GM23338 (cell line): ENCODE data around the gene RAB27B. TPM values are rescaled to one million over a fixed set of nuclear protein-coding genes. Genes with fewer than 3 reads are reported as not detected.

Experiments
- ATAC-seq: fragments of 200-7000 bp; cut with Tn5 transposase; 3 replicates; pipeline ENCODE4 v1.9.1; 2020
- DNase-seq: peaks from one replicate; pipeline ENCODE4 v3.0.0-alpha.2; 2015; ENCODE audit warnings: low spot score
- H2AFZ ChIP-seq: fragments of 200-600 bp; sonication (generic); 2 replicates; pipeline ENCODE4 v1.8.0; 2016; ENCODE audit warnings: antibody characterized with exemption, mild to moderate bottlenecking, moderate library complexity
- H3F3A ChIP-seq: fragments of 200-600 bp; sonication (generic); replicated peaks from 2 replicates; pipeline ENCODE4 v1.8.0; 2017; ENCODE audit warnings: antibody characterized with exemption, mixed run types, low read depth
- H3K27ac ChIP-seq: fragments of 200-600 bp; sonication (generic); 2 replicates; pipeline ENCODE4 v1.6.1; 2016; ENCODE audit warnings: low read depth
- H3K27me3 ChIP-seq: fragments of 200-600 bp; sonication (generic); 2 replicates; pipeline ENCODE4 v1.8.0; 2016; ENCODE audit warnings: mild to moderate bottlenecking, mixed run types, moderate library complexity; ENCODE audit not compliant: insufficient read depth
- H3K36me3 ChIP-seq: fragments of 200-600 bp; sonication (generic); 2 replicates; pipeline ENCODE4 v1.8.0; 2016; ENCODE audit warnings: mild to moderate bottlenecking; ENCODE audit not compliant: insufficient read depth
- H3K4me1 ChIP-seq: fragments of 200-600 bp; sonication (generic); 2 replicates; pipeline ENCODE4 v1.8.0; 2016; ENCODE audit warnings: mild to moderate bottlenecking, moderate library complexity; ENCODE audit not compliant: insufficient read depth
- H3K4me2 ChIP-seq: fragments of 200-600 bp; sonication (generic); 2 replicates; pipeline ENCODE4 v1.7.1; 2017; ENCODE audit warnings: mixed run types
- H3K4me3 ChIP-seq: fragments of 200-600 bp; sonication (generic); 2 replicates; pipeline ENCODE4 v1.6.1; 2016; ENCODE audit warnings: mixed run types
- H3K79me2 ChIP-seq: fragments of 200-600 bp; sonication (generic); replicated peaks from 2 replicates; pipeline ENCODE4 v1.8.0; 2017; ENCODE audit warnings: mild to moderate bottlenecking; ENCODE audit not compliant: insufficient read depth
- H3K9me2 ChIP-seq: fragments of 200-600 bp; sonication (generic); 2 replicates; pipeline ENCODE4 v1.8.0; 2017; ENCODE audit not compliant: insufficient read depth
- H4K20me1 ChIP-seq: fragments of 200-600 bp; sonication (generic); replicated peaks from 2 replicates; pipeline ENCODE4 v1.8.0; 2017; ENCODE audit warnings: mild to moderate bottlenecking; ENCODE audit not compliant: insufficient read depth
- H3K27ac Mint-ChIP-seq: 2 replicates; pipeline ENCODE4 v1.8.0; 2020; ENCODE audit warnings: inconsistent platforms, mild to moderate bottlenecking, moderate library complexity, mixed read lengths
- H3K27me3 Mint-ChIP-seq: 3 replicates; pipeline ENCODE4 v1.8.0; 2022; ENCODE audit warnings: low read depth, mild to moderate bottlenecking, moderate library complexity, mixed read lengths, inconsistent platforms; ENCODE audit not compliant: insufficient read depth, poor library complexity
- H3K36me3 Mint-ChIP-seq: 3 replicates; pipeline ENCODE4 v1.8.0; 2021; ENCODE audit warnings: low read depth, mild to moderate bottlenecking, inconsistent platforms, moderate library complexity, mixed read lengths
- H3K4me1 Mint-ChIP-seq: 3 replicates; pipeline ENCODE4 v1.8.0; 2020; ENCODE audit warnings: mild to moderate bottlenecking, inconsistent platforms, mixed read lengths
- H3K4me3 Mint-ChIP-seq: 3 replicates; pipeline ENCODE4 v1.8.0; 2021; ENCODE audit warnings: moderate library complexity, mild to moderate bottlenecking, inconsistent platforms, mixed read lengths
- H3K9me3 Mint-ChIP-seq: 3 replicates; pipeline ENCODE4 v1.8.0; 2020; ENCODE audit warnings: moderate library complexity, mild to moderate bottlenecking, inconsistent platforms, mixed read lengths
- CREB1 ChIP-seq: fragments of 250-450 bp; sonication (Bioruptor Pico); IDR thresholded peaks from 2 replicates; pipeline ENCODE4 v1.5.0; 2020; ENCODE audit warnings: low read depth, mild to moderate bottlenecking, moderate library complexity
- CTCF ChIP-seq, 2 experiments: fragments of 200-600 bp in 1 of 2; sonication (generic) in 1 of 2; conservative IDR thresholded peaks; 2 replicates each; pipeline versions ENCODE4 v1.5.1 to v1.6.1; 2016 to 2017; ENCODE audit warnings: antibody characterized with exemption in 2 of 2, low read depth in 2 of 2, mild to moderate bottlenecking in 2 of 2, moderate library complexity in 1 of 2
- ETS1 ChIP-seq: IDR thresholded peaks from 2 replicates; pipeline ENCODE4 v1.6.1; 2016; ENCODE audit warnings: antibody characterized with exemption
- EZH2phosphoT487 ChIP-seq: fragments of 200-600 bp; sonication (generic); IDR thresholded peaks from one replicate; pipeline ENCODE4 v1.8.1; 2018; ENCODE audit warnings: antibody characterized with exemption; ENCODE audit not compliant: unreplicated experiment
- JUNB ChIP-seq: IDR thresholded peaks from one replicate; pipeline ENCODE4 v1.6.1; 2016; ENCODE audit warnings: antibody characterized with exemption; ENCODE audit not compliant: unreplicated experiment
- NANOG ChIP-seq: IDR thresholded peaks from 2 replicates; pipeline ENCODE4 v1.6.1; 2016; ENCODE audit warnings: antibody characterized with exemption, borderline replicate concordance
- POLR2AphosphoS5 ChIP-seq: IDR thresholded peaks from 2 replicates; pipeline ENCODE4 v1.6.1; 2016; ENCODE audit warnings: antibody characterized with exemption, low read depth
- STAT1 ChIP-seq: IDR thresholded peaks from one replicate; pipeline ENCODE4 v1.6.1; 2016; ENCODE audit warnings: antibody characterized with exemption; ENCODE audit not compliant: unreplicated experiment
- ZNF114 ChIP-seq: fragments of 250-450 bp; sonication (Bioruptor Pico); IDR thresholded peaks from 2 replicates; pipeline ENCODE4 v1.5.0; 2020; ENCODE audit warnings: mild to moderate bottlenecking, moderate library complexity
- ZNF331 ChIP-seq: fragments of 250-450 bp; sonication (Bioruptor Pico); IDR thresholded peaks from 2 replicates; pipeline ENCODE4 v1.5.0; 2020; ENCODE audit warnings: low read depth, mild to moderate bottlenecking, moderate library complexity
- polyA plus RNA-seq: library from polyadenylated mRNA; unstranded; fragments of >200 nt; fragmentation: Nextera tagmentation; extraction: Ambion mirVana; gene quantifications from 2 replicates; pipeline ENCODE4 v1.2.1, GENCODE V29; 2016
- total RNA-seq: library from RNA; depleted of rRNA; stranded (reverse); fragments of >200 nt; shearing (Covaris generic); gene quantifications from 2 replicates; pipeline ENCODE4 v1.2.3, GENCODE V29; 2014
- TF ChIP-seq, protein P1 (sequence below): IDR thresholded peaks from one replicate; pipeline ENCODE4 v1.6.1; 2018; ENCODE audit warnings: antibody characterized with exemption; ENCODE audit not compliant: unreplicated experiment

Gene RAB27B
- total and polyA plus RNA-seq, 2 experiments from 2014 or later = 0.13 to 0.56 TPM

GRCh38 chr18:54780285-54780861 is 47.9 kb upstream of the RAB27B start:
- no peaks in the 10 kb centered on the region for H3K36me3 ChIP-seq
- H3K36me3 Mint-ChIP-seq = no peaks in the 10 kb centered on the region
- H3K27me3 Mint-ChIP-seq = no peaks in the 10 kb centered on the region
- H3K9me3 Mint-ChIP-seq = no peaks in the 10 kb centered on the region
- no peak overlapping the region for H3K4me2 ChIP-seq
- H3F3A ChIP-seq = no peaks in the 10 kb centered on the region
- 0 out of 2 replicates have a peak, but pooled peaks cover 4% of the 10 kb centered on the region for H3K9me2 ChIP-seq
- DNase-seq (no peak), ATAC-seq (no peak)
- H3K27me3 ChIP-seq = no peaks in the 10 kb centered on the region
- H3K79me2 ChIP-seq = no peaks in the 10 kb centered on the region
- no peaks in the 10 kb centered on the region for H4K20me1 ChIP-seq
- H3K4me3 Mint-ChIP-seq = no peak overlapping the region
- H2AFZ ChIP-seq = no peak overlapping the region
- no peak overlapping the region for H3K27ac Mint-ChIP-seq
- H3K4me1 Mint-ChIP-seq = no peaks in the 10 kb centered on the region
- H3K4me3 ChIP-seq = no peak overlapping the region
- H3K4me1 ChIP-seq = no peaks in the 10 kb centered on the region
- no peak overlapping the region for H3K27ac ChIP-seq
- TF ChIP-seq NANOG = no peak
- TF ChIP-seq CTCF (conservative IDR thresholded peaks at IDR 0.05; ENCODE audit: low read depth in 2 of 2) = no peak
- no peak for TF ChIP-seq CREB1 (CRISPR knock-in tag)
- no peak for TF ChIP-seq ZNF331 (CRISPR knock-in tag)
- TF ChIP-seq JUNB = no peak
- no peak for TF ChIP-seq EZH2phosphoT487
- no peak for TF ChIP-seq ZNF114 (CRISPR knock-in tag)
- TF ChIP-seq, protein P1, sequence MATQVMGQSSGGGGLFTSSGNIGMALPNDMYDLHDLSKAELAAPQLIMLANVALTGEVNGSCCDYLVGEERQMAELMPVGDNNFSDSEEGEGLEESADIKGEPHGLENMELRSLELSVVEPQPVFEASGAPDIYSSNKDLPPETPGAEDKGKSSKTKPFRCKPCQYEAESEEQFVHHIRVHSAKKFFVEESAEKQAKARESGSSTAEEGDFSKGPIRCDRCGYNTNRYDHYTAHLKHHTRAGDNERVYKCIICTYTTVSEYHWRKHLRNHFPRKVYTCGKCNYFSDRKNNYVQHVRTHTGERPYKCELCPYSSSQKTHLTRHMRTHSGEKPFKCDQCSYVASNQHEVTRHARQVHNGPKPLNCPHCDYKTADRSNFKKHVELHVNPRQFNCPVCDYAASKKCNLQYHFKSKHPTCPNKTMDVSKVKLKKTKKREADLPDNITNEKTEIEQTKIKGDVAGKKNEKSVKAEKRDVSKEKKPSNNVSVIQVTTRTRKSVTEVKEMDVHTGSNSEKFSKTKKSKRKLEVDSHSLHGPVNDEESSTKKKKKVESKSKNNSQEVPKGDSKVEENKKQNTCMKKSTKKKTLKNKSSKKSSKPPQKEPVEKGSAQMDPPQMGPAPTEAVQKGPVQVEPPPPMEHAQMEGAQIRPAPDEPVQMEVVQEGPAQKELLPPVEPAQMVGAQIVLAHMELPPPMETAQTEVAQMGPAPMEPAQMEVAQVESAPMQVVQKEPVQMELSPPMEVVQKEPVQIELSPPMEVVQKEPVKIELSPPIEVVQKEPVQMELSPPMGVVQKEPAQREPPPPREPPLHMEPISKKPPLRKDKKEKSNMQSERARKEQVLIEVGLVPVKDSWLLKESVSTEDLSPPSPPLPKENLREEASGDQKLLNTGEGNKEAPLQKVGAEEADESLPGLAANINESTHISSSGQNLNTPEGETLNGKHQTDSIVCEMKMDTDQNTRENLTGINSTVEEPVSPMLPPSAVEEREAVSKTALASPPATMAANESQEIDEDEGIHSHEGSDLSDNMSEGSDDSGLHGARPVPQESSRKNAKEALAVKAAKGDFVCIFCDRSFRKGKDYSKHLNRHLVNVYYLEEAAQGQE = no peak
- TF ChIP-seq STAT1 = no peak

- no peaks in the 10 kb centered on the region for H3F3A ChIP-seq
- no peaks in the 10 kb centered on the region for H3K27me3 Mint-ChIP-seq
- H3K9me2 ChIP-seq = 0 out of 2 replicates have a peak, but pooled peaks cover 4% of the 10 kb centered on the region
- H3K27ac ChIP-seq = no peak overlapping the region
- no peak overlapping the region for H3K4me3 Mint-ChIP-seq
- H3K36me3 ChIP-seq = no peaks in the 10 kb centered on the region
- no peak overlapping the region for H3K27ac Mint-ChIP-seq
- no peaks in the 10 kb centered on the region for H3K9me3 Mint-ChIP-seq
- no peak overlapping the region for H3K4me3 ChIP-seq
- no peak overlapping the region for H2AFZ ChIP-seq
- H3K4me1 Mint-ChIP-seq = no peaks in the 10 kb centered on the region
- no peaks in the 10 kb centered on the region for H3K4me1 ChIP-seq
- H3K4me2 ChIP-seq = no peak overlapping the region
- DNase-seq (no peak), ATAC-seq (no peak)
- no peaks in the 10 kb centered on the region for H3K36me3 Mint-ChIP-seq
- no peaks in the 10 kb centered on the region for H4K20me1 ChIP-seq
- no peaks in the 10 kb centered on the region for H3K27me3 ChIP-seq
- H3K79me2 ChIP-seq = no peaks in the 10 kb centered on the region
- no peak for TF ChIP-seq EZH2phosphoT487
- no peak for TF ChIP-seq JUNB
- no peak for TF ChIP-seq ETS1
- TF ChIP-seq ZNF331 (CRISPR knock-in tag) = no peak
- no peak for TF ChIP-seq POLR2AphosphoS5
- TF ChIP-seq ZNF114 (CRISPR knock-in tag) = no peak
Measured at GRCh38 chr18:54780970-54781369, 47.3 kb upstream of the RAB27B start.
